ENCODE results near the gene GLG1. TPM values are rescaled to one million over a fixed set of nuclear protein-coding genes. Genes with fewer than 3 reads are reported as not detected.
"Not testable (repeated sequence)": the region's sequence is repeated elsewhere in the genome, so short reads cannot be mapped to it uniquely, and the experiment has no call there.

The GLG1 gene
- total RNA-seq, 1 donor from 2014 or later = 97.1 TPM

- Histone ChIP-seq H3K36me3 (ENCODE audit: control insufficient read depth in 3 of 3, insufficient read depth in 3 of 3, low read length in 3 of 3) (no peaks in the 10 kb centered on the region), H3K27ac (ENCODE audit: low read depth, low read length) (no peak overlapping the region), H3K9me3 (ENCODE audit: control insufficient read depth in 3 of 3, low read length in 3 of 3) (no peaks in the 10 kb centered on the region), H3K27me3 (ENCODE audit: control insufficient read depth in 3 of 3, insufficient read depth in 3 of 3, low read length in 3 of 3) (no peaks in the 10 kb centered on the region), H3K4me1 (ENCODE audit: control insufficient read depth in 3 of 3, insufficient read depth in 3 of 3, low read length in 3 of 3) (peaks cover 13 to 30% (median 15%) of the 10 kb centered on the region in 3 donors), H3K4me3 (ENCODE audit: low read length in 3 of 3) (no peak overlapping the region), H3K9ac (ENCODE audit: low read depth in 1 of 3, low read length in 3 of 3) (no peak overlapping the region)
These were observed 42.4 kb downstream of the GLG1 start for GRCh38 chr16:74564451-74564984.

GRCh38 chr16:74563828-74564263, 43.1 kb downstream of the GLG1 start:
- Histone ChIP-seq H3K27ac (ENCODE audit: low read depth, low read length) (no peak overlapping the region), H3K9me3 (ENCODE audit: control insufficient read depth in 3 of 3, low read length in 3 of 3) (no peaks in the 10 kb centered on the region), H3K36me3 (ENCODE audit: control insufficient read depth in 3 of 3, insufficient read depth in 3 of 3, low read length in 3 of 3) (no peaks in the 10 kb centered on the region), H3K9ac (ENCODE audit: low read depth in 1 of 3, low read length in 3 of 3) (no peak overlapping the region), H3K4me1 (ENCODE audit: control insufficient read depth in 3 of 3, insufficient read depth in 3 of 3, low read length in 3 of 3) (peaks cover 12 to 30% (median 13%) of the 10 kb centered on the region in 3 donors), H3K27me3 (ENCODE audit: control insufficient read depth in 3 of 3, insufficient read depth in 3 of 3, low read length in 3 of 3) (no peaks in the 10 kb centered on the region), H3K4me3 (ENCODE audit: low read length in 3 of 3) (no peak overlapping the region)

- H3K27me3 ChIP-seq (ENCODE audit: control insufficient read depth in 3 of 3, insufficient read depth in 3 of 3, low read length in 3 of 3) = no peaks in the 10 kb centered on the region
- H3K4me1 ChIP-seq (ENCODE audit: control insufficient read depth in 3 of 3, insufficient read depth in 3 of 3, low read length in 3 of 3) = peaks cover 10 to 29% (median 11%) of the 10 kb centered on the region in 3 donors
- no peak overlapping the region for H3K4me3 ChIP-seq (ENCODE audit: low read length in 3 of 3)
- no peaks in the 10 kb centered on the region for H3K36me3 ChIP-seq (ENCODE audit: control insufficient read depth in 3 of 3, insufficient read depth in 3 of 3, low read length in 3 of 3)
- H3K27ac ChIP-seq (ENCODE audit: low read depth, low read length) = no peak overlapping the region
- no peak overlapping the region for H3K9ac ChIP-seq (ENCODE audit: low read depth in 1 of 3, low read length in 3 of 3)
- H3K9me3 ChIP-seq (ENCODE audit: control insufficient read depth in 3 of 3, low read length in 3 of 3) = no peaks in the 10 kb centered on the region
These were observed 44.8 kb downstream of the GLG1 start for GRCh38 chr16:74562117-74562516.

- no peaks in the 10 kb centered on the region for H3K36me3 ChIP-seq (ENCODE audit: control insufficient read depth in 3 of 3, insufficient read depth in 3 of 3, low read length in 3 of 3)
- no peak overlapping the region for H3K9ac ChIP-seq (ENCODE audit: low read depth in 1 of 3, low read length in 3 of 3)
- peaks cover 10 to 29% (median 11%) of the 10 kb centered on the region in 3 donors for H3K4me1 ChIP-seq (ENCODE audit: control insufficient read depth in 3 of 3, insufficient read depth in 3 of 3, low read length in 3 of 3)
- H3K9me3 ChIP-seq (ENCODE audit: control insufficient read depth in 3 of 3, low read length in 3 of 3) = no peaks in the 10 kb centered on the region
- H3K27ac ChIP-seq (ENCODE audit: low read depth, low read length) = no peak overlapping the region
- no peaks in the 10 kb centered on the region for H3K27me3 ChIP-seq (ENCODE audit: control insufficient read depth in 3 of 3, insufficient read depth in 3 of 3, low read length in 3 of 3)
- no peak overlapping the region for H3K4me3 ChIP-seq (ENCODE audit: low read length in 3 of 3)
These were observed 45.3 kb downstream of the GLG1 start for GRCh38 chr16:74561626-74562025.

GRCh38 chr16:74560912-74561311, 46.0 kb downstream of the GLG1 start:
- Histone ChIP-seq H3K36me3 (ENCODE audit: control insufficient read depth in 3 of 3, insufficient read depth in 3 of 3, low read length in 3 of 3) (no peaks in the 10 kb centered on the region), H3K4me3 (ENCODE audit: low read length in 3 of 3) (no peak overlapping the region), H3K27me3 (ENCODE audit: control insufficient read depth in 3 of 3, insufficient read depth in 3 of 3, low read length in 3 of 3) (no peaks in the 10 kb centered on the region), H3K9ac (ENCODE audit: low read depth in 1 of 3, low read length in 3 of 3) (no peak overlapping the region), H3K9me3 (ENCODE audit: control insufficient read depth in 3 of 3, low read length in 3 of 3) (no peaks in the 10 kb centered on the region), H3K4me1 (ENCODE audit: control insufficient read depth in 3 of 3, insufficient read depth in 3 of 3, low read length in 3 of 3) (peaks cover 10 to 29% (median 11%) of the 10 kb centered on the region in 3 donors), H3K27ac (ENCODE audit: low read depth, low read length) (no peak overlapping the region)

GRCh38 chr16:74558873-74559272, 48.0 kb downstream of the GLG1 start:
- no peak overlapping the region for H3K4me3 ChIP-seq (ENCODE audit: low read length in 3 of 3)
- peaks cover 9 to 25% (median 10%) of the 10 kb centered on the region in 3 donors for H3K4me1 ChIP-seq (ENCODE audit: control insufficient read depth in 3 of 3, insufficient read depth in 3 of 3, low read length in 3 of 3)
- H3K36me3 ChIP-seq (ENCODE audit: control insufficient read depth in 3 of 3, insufficient read depth in 3 of 3, low read length in 3 of 3) = no peaks in the 10 kb centered on the region
- no peak overlapping the region for H3K27ac ChIP-seq (ENCODE audit: low read depth, low read length)
- no peak overlapping the region for H3K9ac ChIP-seq (ENCODE audit: low read depth in 1 of 3, low read length in 3 of 3)
- no peaks in the 10 kb centered on the region for H3K9me3 ChIP-seq (ENCODE audit: control insufficient read depth in 3 of 3, low read length in 3 of 3)
- no peaks in the 10 kb centered on the region for H3K27me3 ChIP-seq (ENCODE audit: control insufficient read depth in 3 of 3, insufficient read depth in 3 of 3, low read length in 3 of 3)

GRCh38 chr16:74557275-74557674, 49.6 kb downstream of the GLG1 start:
- no peaks in the 10 kb centered on the region for H3K27me3 ChIP-seq (ENCODE audit: control insufficient read depth in 3 of 3, insufficient read depth in 3 of 3, low read length in 3 of 3)
- H3K9ac ChIP-seq (ENCODE audit: low read depth in 1 of 3, low read length in 3 of 3) = peak overlapping the region in 1 of 3 donors; percentile 12
- no peaks in the 10 kb centered on the region for H3K36me3 ChIP-seq (ENCODE audit: control insufficient read depth in 3 of 3, insufficient read depth in 3 of 3, low read length in 3 of 3)
- H3K9me3 ChIP-seq (ENCODE audit: control insufficient read depth in 3 of 3, low read length in 3 of 3) = no peaks in the 10 kb centered on the region
- H3K4me1 ChIP-seq (ENCODE audit: control insufficient read depth in 3 of 3, insufficient read depth in 3 of 3, low read length in 3 of 3) = peaks cover 7 to 11% (median 10%) of the 10 kb centered on the region in 3 donors
- H3K27ac ChIP-seq (ENCODE audit: low read depth, low read length) = no peak overlapping the region
- H3K4me3 ChIP-seq (ENCODE audit: low read length in 3 of 3) = no peak overlapping the region

GRCh38 chr16:74556375-74556922, 50.5 kb downstream of the GLG1 start:
- Histone ChIP-seq H3K9ac (ENCODE audit: low read depth in 1 of 3, low read length in 3 of 3) (no peak overlapping the region), H3K27me3 (ENCODE audit: control insufficient read depth in 3 of 3, insufficient read depth in 3 of 3, low read length in 3 of 3) (no peaks in the 10 kb centered on the region), H3K9me3 (ENCODE audit: control insufficient read depth in 3 of 3, low read length in 3 of 3) (no peaks in the 10 kb centered on the region), H3K4me3 (ENCODE audit: low read length in 3 of 3) (no peak overlapping the region), H3K27ac (ENCODE audit: low read depth, low read length) (no peak overlapping the region), H3K4me1 (ENCODE audit: control insufficient read depth in 3 of 3, insufficient read depth in 3 of 3, low read length in 3 of 3) (peaks cover 3 to 5% (median 4%) of the 10 kb centered on the region in 3 donors), H3K36me3 (ENCODE audit: control insufficient read depth in 3 of 3, insufficient read depth in 3 of 3, low read length in 3 of 3) (no peaks in the 10 kb centered on the region)

- H3K27me3 ChIP-seq (ENCODE audit: control insufficient read depth in 3 of 3, insufficient read depth in 3 of 3, low read length in 3 of 3); H3K9me3 ChIP-seq (ENCODE audit: control insufficient read depth in 3 of 3, low read length in 3 of 3); H3K4me3 ChIP-seq (ENCODE audit: low read length in 3 of 3): not testable (repeated sequence)
These were observed 54.6 kb downstream of the GLG1 start for GRCh38 chr16:74552357-74552756.

GRCh38 chr16:74550227-74551019, 56.5 kb downstream of the GLG1 start:
- H3K36me3 ChIP-seq (ENCODE audit: control insufficient read depth in 3 of 3, insufficient read depth in 3 of 3, low read length in 3 of 3); H3K27me3 ChIP-seq (ENCODE audit: control insufficient read depth in 3 of 3, insufficient read depth in 3 of 3, low read length in 3 of 3); H3K4me1 ChIP-seq (ENCODE audit: control insufficient read depth in 3 of 3, insufficient read depth in 3 of 3, low read length in 3 of 3); H3K4me3 ChIP-seq (ENCODE audit: low read length in 3 of 3); H3K9ac ChIP-seq (ENCODE audit: low read depth in 1 of 3, low read length in 3 of 3); H3K27ac ChIP-seq (ENCODE audit: low read depth, low read length); H3K9me3 ChIP-seq (ENCODE audit: control insufficient read depth in 3 of 3, low read length in 3 of 3): not testable (repeated sequence)

More at GRCh38 chr16:74552357-74552756, 54.6 kb downstream of the GLG1 start:
- H3K4me1 ChIP-seq (ENCODE audit: control insufficient read depth in 3 of 3, insufficient read depth in 3 of 3, low read length in 3 of 3); H3K27ac ChIP-seq (ENCODE audit: low read depth, low read length); H3K9ac ChIP-seq (ENCODE audit: low read depth in 1 of 3, low read length in 3 of 3); H3K36me3 ChIP-seq (ENCODE audit: control insufficient read depth in 3 of 3, insufficient read depth in 3 of 3, low read length in 3 of 3): not testable (repeated sequence)

All from skeletal muscle tissue (tissue), 4 donors.